Body of pancreas (tissue), 4 donors: ENCODE measurements around the gene TBL2. TPM values are rescaled to one million over a fixed set of nuclear protein-coding genes. Genes with fewer than 3 reads are reported as not detected.

Experiments used
- ATAC-seq: fragments of 150-250 bp; one replicate; pipeline ENCODE4 v1.9.1; 2016
- DNase-seq, 4 donors: peaks; one replicate each; pipeline ENCODE4 v3.0.0-alpha.2; 2019
- H3K27ac ChIP-seq, 4 donors: fragments of 200-600 bp; sonication (generic); 1 replicate in 3 of 4; 2 replicates in 1 of 4; pipeline versions ENCODE4 v1.5.1 to v1.6.1; 2016 to 2019; ENCODE audit warnings: mild to moderate bottlenecking in 1 of 4, mixed read lengths in 1 of 4, moderate library complexity in 1 of 4
- H3K27me3 ChIP-seq, 2 donors: fragments of 200-600 bp; sonication (generic); one replicate each; pipeline ENCODE4 v1.6.0; 2016; ENCODE audit warnings: mild to moderate bottlenecking in 1 of 2
- H3K36me3 ChIP-seq, 2 donors: fragments of 200-600 bp; sonication (generic); replicated peaks in 1 of 2; 2 replicates each; pipeline ENCODE4 v1.5.1; 2016; ENCODE audit warnings: low read depth in 2 of 2; ENCODE audit not compliant: insufficient read depth in 1 of 2
- H3K4me1 ChIP-seq: fragments of 200-600 bp; sonication (generic); one replicate; pipeline ENCODE4 v1.6.0; 2016
- H3K4me3 ChIP-seq, 2 donors: fragments of 200-600 bp; sonication (generic); 1 replicate in 1 of 2; 2 replicates in 1 of 2; pipeline ENCODE4 v1.5.1; 2016 to 2019
- H3K9me3 ChIP-seq, 3 donors: fragments of 200-600 bp; sonication (generic); 1 replicate in 2 of 3; 2 replicates in 1 of 3; pipeline ENCODE4 v1.5.1; 2016
- POLR2A ChIP-seq, 3 donors: fragments of 450-650 bp; IDR thresholded peaks; one replicate each; pipeline ENCODE4 v1.6.1; 2016; ENCODE audit warnings: antibody characterized with exemption in 3 of 3, mild to moderate bottlenecking in 2 of 3
- WGBS, 2 donors: methylation state at CpG; one replicate each; pipeline ENCODE4 v1.1.5; 2017; 5-methylcytosine and 5-hydroxymethylcytosine counted together
- intact Hi-C: fragments of 100-400 bp; cut with DNase I; formaldehyde crosslinking; loops from one replicate; pipeline ENCODE4 v1.15.1; 2023
- total RNA-seq, 2 donors: library from RNA; depleted of rRNA; stranded (reverse); fragments of >200 nt; gene quantifications; one replicate each; pipeline ENCODE4 v1.1.0, GENCODE V29; 2016
- TF ChIP-seq, protein P1 (sequence below), 7 experiments: fragments of 450-650 bp in 4 of 7; fragments of 200-600 bp in 3 of 7; sonication (generic) in 3 of 7; IDR thresholded peaks; one replicate each; pipeline ENCODE4 v1.5.1; 2016 to 2019; ENCODE audit warnings: antibody characterized with exemption in 7 of 7

Gene TBL2
- total RNA-seq, 2 donors from 2014 or later: 25.9 to 30.7 TPM

DNA sequence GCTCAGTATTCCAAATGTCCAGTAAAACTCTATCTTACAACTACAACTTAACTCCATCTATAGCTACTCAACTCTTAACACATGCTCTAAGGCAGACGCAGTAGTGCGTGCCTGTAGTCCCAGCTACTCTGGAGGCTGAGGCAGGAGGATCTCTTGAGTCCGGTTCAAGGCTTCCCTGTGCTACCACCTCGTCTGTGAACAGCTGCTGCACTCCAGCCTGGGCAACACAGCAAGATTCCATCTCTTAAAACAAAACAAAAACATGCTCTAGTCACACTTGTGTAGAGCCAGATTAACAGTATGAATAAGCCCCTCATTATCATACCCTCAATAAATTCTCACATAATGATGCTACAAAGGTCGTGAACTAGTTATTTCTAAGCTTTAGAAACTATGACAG, 59.9 kb downstream of the TBL2 start:
- intact Hi-C loops: no loop called here
- no peak overlapping the region for H3K4me3 ChIP-seq
- H3K27ac ChIP-seq: no peak overlapping the region
- H3K4me1 ChIP-seq: peaks cover 38% of the 10 kb centered on the region
- no peaks in the 10 kb centered on the region for H3K27me3 ChIP-seq
- no peaks in the 10 kb centered on the region for H3K9me3 ChIP-seq
- TF ChIP-seq, protein P1, sequence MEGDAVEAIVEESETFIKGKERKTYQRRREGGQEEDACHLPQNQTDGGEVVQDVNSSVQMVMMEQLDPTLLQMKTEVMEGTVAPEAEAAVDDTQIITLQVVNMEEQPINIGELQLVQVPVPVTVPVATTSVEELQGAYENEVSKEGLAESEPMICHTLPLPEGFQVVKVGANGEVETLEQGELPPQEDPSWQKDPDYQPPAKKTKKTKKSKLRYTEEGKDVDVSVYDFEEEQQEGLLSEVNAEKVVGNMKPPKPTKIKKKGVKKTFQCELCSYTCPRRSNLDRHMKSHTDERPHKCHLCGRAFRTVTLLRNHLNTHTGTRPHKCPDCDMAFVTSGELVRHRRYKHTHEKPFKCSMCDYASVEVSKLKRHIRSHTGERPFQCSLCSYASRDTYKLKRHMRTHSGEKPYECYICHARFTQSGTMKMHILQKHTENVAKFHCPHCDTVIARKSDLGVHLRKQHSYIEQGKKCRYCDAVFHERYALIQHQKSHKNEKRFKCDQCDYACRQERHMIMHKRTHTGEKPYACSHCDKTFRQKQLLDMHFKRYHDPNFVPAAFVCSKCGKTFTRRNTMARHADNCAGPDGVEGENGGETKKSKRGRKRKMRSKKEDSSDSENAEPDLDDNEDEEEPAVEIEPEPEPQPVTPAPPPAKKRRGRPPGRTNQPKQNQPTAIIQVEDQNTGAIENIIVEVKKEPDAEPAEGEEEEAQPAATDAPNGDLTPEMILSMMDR (IDR thresholded peaks at IDR 0.05): no peak
- TF ChIP-seq POLR2A (IDR thresholded peaks at IDR 0.05): no peak
- H3K36me3 ChIP-seq: peaks cover 0 to 3% of the 10 kb centered on the region in 2 donors
- DNase-seq: no peak
- ATAC-seq: no peak
- WGBS, 2 donors: 77 to 79% methylated on average over 5 of the region's 5 CpGs

Other genes starting within 250 kb of the TBL2 start
- gene FZD9, start 144.8 kb downstream of the TBL2 start, total RNA-seq: 1 to 10 TPM in 1 of 2 donors, under 1 TPM in 1; 0.26 to 3.0 TPM
- gene BAZ1B, start 56.3 kb downstream of the TBL2 start, total RNA-seq: 10 to 100 TPM; 28.3 to 32.3 TPM
- gene BCL7B, start 20.9 kb downstream of the TBL2 start, total RNA-seq: 10 to 100 TPM; 44.4 to 90.0 TPM
- gene MLXIPL, start 45.9 kb upstream of the TBL2 start, total RNA-seq: 10 to 100 TPM; 13.5 to 33.0 TPM
- 1 to 10 TPM; 1.3 to 6.0 TPM for gene VPS37D, start 89.3 kb upstream of the TBL2 start, total RNA-seq
- gene DNAJC30, start 104.9 kb upstream of the TBL2 start, total RNA-seq: 1 to 10 TPM; 3.6 to 5.6 TPM
- gene BUD23, start 105.0 kb upstream of the TBL2 start, total RNA-seq: 10 to 100 TPM; 34.3 to 43.3 TPM
- gene STX1A, start 141.1 kb upstream of the TBL2 start, total RNA-seq: 10 to 100 TPM in 1 of 2 donors, 1 to 10 TPM in 1; 9.9 to 12.5 TPM
- gene ABHD11, start 160.2 kb upstream of the TBL2 start, total RNA-seq: 10 to 100 TPM; 21.5 to 22.7 TPM
- gene CLDN3, start 191.7 kb upstream of the TBL2 start, total RNA-seq: 100 to 1,000 TPM in 1 of 2 donors, 10 to 100 TPM in 1; 94.2 to 150 TPM